Sciatic nerve (tissue), 2 donors: ENCODE data around the gene PHGDH. TPM values are rescaled to one million over a fixed set of nuclear protein-coding genes. Genes with fewer than 3 reads are reported as not detected.
A peak's percentile ranks its signal among the peaks of the same experiment; 100 is the strongest.
"Not testable (repeated sequence)": the region's sequence is repeated elsewhere in the genome, so short reads cannot be mapped to it uniquely, and the experiment has no call there.

ENCODE experiments used
- ATAC-seq: fragments of 200-7000 bp; cut with Tn5 transposase; one replicate; pipeline ENCODE4 v1.9.1; 2020; ENCODE audit warnings: mild to moderate bottlenecking, moderate library complexity
- DNase-seq: peaks from one replicate; pipeline ENCODE4 v3.0.0-alpha.2; 2020; ENCODE audit warnings: low spot score
- intact Hi-C: fragments of 100-400 bp; cut with DNase I; formaldehyde crosslinking; loops from one replicate; pipeline ENCODE4 v1.14.2; 2022
- total RNA-seq: library from RNA; stranded (reverse); fragmentation: NEBNext Ultra II Directional; extraction: Animal tissue kit (Norgen Biotek cat#: 25700); gene quantifications from one replicate; pipeline ENCODE4 v1.2.1, GENCODE V29; 2021
- donor health status: DM: no; HTN: no; CAD: no.
- donor health status: DM: no; HTN: no; CAD: no.

PHGDH gene
- total RNA-seq, 1 donor from 2014 or later: 60.0 TPM

DNA sequence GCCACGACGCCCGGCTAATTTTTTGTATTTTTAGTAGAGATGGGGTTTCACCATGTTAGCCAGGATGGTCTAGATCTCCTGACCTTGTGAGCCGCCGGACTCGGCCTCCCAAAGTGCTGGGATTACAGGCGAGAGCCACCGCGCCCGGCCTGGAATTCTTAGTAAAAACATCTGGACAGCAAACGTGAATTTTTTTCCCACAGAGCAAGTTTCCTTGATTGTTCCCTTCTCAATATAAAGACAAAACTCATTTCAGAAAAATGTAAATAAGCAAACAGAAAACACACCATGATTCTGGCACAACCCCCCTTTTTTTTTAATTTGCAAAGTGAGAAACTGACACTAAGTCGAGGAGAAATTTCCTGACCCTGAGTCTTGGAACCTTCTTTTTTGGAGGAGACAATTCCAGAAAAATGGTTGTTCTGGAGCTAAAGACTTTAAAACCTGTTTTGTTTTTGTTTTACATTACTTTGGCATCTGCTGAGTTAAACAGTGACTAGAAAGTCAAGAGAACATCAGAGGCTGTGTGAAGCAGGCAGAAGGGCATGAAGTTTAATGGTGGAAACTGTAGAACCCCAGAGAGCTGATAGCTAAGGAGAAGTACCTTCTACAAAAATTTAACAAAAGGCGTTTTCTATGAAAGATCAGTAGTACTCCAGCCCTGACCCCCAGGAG lies 67.3 kb downstream of the PHGDH start:
- no peak for DNase-seq
- ATAC-seq: no peak
- intact Hi-C loops: no loop called here

- ATAC-seq: peak; percentile 87
- intact Hi-C loops: no loop called here
- DNase-seq: no peak
Measured at GRCh38 chr1:119779869-119780356, 68.2 kb downstream of the PHGDH start.

- no peak for ATAC-seq
- DNase-seq: no peak
- intact Hi-C loops: no loop called here
Measured at GRCh38 chr1:119781434-119782210, 69.9 kb downstream of the PHGDH start.

DNA sequence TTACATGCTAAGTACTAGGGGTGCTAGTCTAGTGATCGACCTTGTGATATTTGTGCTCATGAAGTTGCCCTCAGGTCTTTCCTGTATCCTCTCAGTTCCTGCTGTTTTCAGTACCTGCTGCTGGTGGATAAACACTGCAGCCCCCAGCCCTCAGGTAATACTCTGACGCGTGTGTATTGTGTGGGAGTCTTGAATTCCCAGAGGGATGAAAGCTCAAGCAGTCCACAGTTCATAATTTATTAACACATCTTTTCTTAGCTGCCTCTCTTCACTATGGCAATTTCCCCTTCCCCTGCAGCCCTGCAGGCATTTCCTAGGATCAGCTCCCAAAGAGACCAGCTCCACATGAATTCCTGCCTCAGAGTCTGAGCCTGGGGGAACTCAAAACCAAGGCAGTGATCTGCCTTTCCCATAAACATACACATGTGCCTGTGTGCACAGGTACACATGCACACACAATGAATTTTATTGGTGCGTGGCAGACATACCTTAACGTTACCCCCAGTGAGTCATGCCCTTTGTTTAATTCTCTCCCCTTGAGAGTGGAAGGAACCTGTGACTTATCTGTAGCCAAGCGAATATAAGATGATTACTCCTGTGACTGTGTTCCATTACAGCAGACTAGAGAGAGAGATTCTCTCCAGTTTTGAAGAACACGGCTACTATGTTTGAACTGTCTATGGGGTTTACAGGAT lies 71.0 kb downstream of the PHGDH start:
- intact Hi-C loops: no loop called here
- DNase-seq (no peak), ATAC-seq (no peak)

DNA sequence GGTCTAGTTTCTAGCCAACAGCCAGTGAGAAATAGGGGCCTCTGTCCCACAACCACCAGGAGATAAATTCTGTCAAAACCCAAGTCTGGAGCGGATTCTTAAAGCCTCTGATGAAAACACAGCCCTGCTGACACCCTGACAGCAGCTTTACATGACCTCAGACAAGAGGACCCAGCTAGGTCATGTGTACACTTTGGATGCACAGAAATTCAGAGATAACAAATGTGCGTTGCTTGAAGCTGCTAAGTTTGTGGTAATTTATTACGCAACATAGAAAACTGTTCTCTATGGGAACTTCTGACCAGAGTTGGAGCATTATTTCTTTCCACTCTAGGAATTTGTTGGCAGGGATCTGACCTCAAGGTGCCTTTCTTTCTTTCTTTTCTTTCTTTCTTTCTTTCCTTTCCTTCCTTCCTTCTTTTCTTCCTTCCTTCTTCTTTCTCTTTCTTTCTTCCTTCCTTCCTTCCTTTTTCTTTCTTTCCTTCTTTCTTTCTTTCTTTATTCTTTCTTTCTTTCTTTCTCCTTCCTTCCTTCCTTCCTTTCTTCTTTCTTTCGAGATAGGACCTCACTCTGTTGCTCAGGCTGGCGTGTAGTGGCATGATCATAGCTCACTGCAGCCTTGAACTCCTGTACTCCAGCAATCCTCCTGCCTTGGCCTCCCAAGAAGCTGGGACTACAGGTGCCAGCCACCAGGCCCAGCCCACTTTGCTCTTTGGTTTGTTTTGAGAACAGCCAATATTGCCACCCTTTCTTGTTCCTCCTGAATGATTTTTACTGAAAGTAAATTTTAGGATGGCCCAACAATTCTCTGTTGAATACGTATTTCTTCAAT lies 71.8 kb downstream of the PHGDH start:
- ATAC-seq: no peak
- no peak for DNase-seq
- intact Hi-C loops: no loop called here

GRCh38 chr1:119784191-119784781 lies 72.6 kb downstream of the PHGDH start:
- DNase-seq: peak; percentile 77
- intact Hi-C loops: no loop called here
- peak; percentile 90 for ATAC-seq

DNA sequence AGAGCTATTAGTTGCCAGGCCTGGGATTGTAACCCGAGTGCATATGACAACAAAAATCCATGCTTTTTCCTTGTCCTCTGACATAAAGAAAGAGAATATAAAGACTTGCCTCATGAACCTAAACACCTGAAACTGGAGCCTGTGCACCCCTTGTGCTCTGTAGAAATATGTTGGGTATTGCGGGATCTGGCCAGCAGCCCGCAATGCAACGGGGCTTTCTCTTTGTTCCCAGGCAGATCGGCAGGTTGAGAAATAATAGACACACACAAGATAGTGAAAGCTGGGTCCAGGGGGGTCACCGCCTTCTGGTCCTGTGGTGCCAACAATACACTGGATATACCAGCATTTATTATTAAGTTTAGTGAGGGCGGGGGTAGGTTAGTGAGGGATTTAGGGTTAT lies 74.3 kb downstream of the PHGDH start:
- intact Hi-C loops, DNase-seq, ATAC-seq: not testable (repeated sequence)

DNA sequence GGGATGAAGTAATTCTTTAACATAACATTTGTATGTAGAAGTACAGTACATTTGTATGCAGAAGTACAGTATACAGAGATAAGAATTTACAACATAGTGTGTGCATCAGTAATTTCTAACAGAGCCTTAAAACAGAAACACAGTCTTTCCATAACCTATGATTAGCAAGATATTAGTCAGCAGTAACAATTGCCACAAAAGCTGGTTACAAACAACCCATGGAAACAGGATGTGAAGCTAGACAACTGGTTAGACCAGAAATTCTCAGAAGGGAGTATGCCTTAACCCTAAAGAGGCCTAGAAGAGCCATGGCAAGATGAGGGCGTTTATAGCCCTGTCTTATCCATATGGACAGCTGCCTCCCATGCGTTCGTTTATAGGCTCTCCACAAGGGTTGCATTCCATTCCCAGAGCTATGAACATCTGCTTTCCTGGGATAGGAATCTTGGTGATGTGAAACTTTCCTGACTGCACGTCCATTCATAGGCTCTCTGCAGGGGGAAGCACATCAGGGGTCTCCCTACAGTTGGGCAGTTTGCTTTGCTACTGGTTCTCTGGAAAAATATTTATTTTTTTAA lies 74.8 kb downstream of the PHGDH start:
- ATAC-seq, intact Hi-C loops, DNase-seq: not testable (repeated sequence)

- ATAC-seq: no peak
- intact Hi-C loops: no loop called here
- no peak for DNase-seq
Measured at GRCh38 chr1:119787776-119788175, 76.0 kb downstream of the PHGDH start.

DNA sequence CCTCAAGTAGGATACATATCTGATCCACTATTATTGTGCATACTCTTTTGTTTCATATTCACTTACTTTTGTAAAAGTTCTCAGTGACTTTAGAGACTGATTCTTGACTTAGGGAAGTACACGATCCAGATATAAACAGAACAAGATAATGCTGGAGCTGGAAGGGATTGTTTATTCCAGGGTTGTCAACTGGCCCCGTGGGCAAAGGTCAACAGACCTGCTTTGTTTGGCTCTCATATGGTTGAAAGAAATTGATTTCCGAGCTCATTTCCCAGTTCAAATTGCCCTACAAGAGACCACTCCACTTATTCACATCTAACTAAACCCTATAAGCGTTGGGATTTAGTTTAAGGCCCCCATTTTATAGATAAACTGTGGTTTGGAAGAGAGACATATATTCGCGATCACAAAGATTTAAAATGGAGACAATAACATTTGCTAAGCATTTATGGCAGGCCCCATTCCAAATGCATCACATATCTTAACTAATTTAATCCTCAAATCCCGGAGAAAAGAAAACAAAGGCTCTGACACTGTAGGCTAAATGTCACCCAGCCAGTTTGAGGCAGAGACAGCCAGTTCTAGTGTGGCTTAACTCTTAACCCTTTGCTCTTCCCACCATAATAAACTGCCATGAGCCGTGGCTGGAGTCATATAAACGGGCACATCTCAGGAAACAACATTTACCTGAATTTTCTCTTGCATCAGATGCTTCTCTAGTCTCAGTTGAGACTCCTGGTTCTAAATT lies 78.9 kb downstream of the PHGDH start:
- intact Hi-C loops: no loop called here
- DNase-seq (no peak), ATAC-seq (no peak)

DNA sequence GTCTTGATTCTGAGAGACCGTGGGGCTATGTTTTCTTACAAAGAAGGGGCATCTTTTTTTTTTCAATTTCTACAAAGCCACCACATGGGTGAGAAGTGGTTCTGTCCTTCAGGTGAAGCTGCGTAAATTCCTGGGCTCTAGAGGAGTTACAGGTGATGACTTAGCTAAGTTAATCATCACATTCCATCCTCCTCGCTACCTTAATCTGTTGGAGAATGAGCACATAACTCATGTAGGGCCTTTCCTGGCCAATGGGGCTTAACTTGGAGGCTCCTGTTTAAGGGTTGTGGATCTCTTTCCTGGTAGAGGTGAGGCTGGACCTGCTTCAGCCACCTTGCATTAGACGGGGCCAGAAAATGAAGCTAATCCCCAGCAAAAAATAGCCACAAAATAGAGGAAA lies 79.6 kb downstream of the PHGDH start:
- intact Hi-C loops: no loop called here
- ATAC-seq (no peak), DNase-seq (no peak)

Other genes starting within 250 kb of the PHGDH start
- not detected for gene HSD3B1, start 204.7 kb upstream of the PHGDH start, total RNA-seq
- gene ZNF697, start 63.7 kb upstream of the PHGDH start, total RNA-seq: 4.9 TPM
- not detected for gene HMGCS2, start 57.0 kb downstream of the PHGDH start, total RNA-seq
- gene REG4, start 99.5 kb downstream of the PHGDH start, total RNA-seq: not detected
- not detected for gene ADAM30, start 184.6 kb downstream of the PHGDH start, total RNA-seq